SH-SY5Y (cell line): ENCODE results near the gene ELMO1.

Experiments
- GATA2 ChIP-seq: IDR thresholded peaks from 2 replicates; pipeline ENCODE4 v1.6.1; 2011; ENCODE audit warnings: mild to moderate bottlenecking, low read depth, low read length
- GATA3 ChIP-seq: IDR thresholded peaks from 2 replicates; pipeline ENCODE4 v1.6.1; 2011; ENCODE audit warnings: low read depth, mild to moderate bottlenecking, low read length, moderate library complexity

DNA sequence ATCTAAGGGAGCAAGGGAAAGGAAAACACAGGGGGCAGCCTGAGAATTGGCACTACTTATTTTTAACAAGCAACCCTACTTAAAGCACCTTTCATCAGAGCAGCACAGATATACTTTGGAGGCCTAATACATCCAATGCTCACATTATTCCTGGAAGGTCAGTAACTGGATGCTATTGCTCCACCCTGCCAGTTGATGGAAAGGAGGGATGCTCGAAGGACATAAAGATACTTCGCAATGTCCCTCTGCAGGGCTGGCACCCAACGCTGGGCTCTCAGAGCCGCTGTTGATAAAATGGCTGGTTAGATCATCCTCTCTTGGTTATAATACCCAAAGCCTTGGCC, 416.4 kb downstream of the ELMO1 start:
- no peak for TF ChIP-seq GATA2
- no peak for TF ChIP-seq GATA3
